HG02852 (cell line): ENCODE results near the gene PPL.
"Not testable (repeated sequence)": the region's sequence is repeated elsewhere in the genome, so short reads cannot be mapped to it uniquely, and the experiment has no call there.

ENCODE experiments used
- ATAC-seq: cut with Tn5 transposase; IDR thresholded peaks from one replicate; pipeline ENCODE4 v1.9.1; 2021; ENCODE audit warnings: mild to moderate bottlenecking, moderate library complexity; ENCODE audit not compliant: unreplicated experiment

PPL gene

DNA sequence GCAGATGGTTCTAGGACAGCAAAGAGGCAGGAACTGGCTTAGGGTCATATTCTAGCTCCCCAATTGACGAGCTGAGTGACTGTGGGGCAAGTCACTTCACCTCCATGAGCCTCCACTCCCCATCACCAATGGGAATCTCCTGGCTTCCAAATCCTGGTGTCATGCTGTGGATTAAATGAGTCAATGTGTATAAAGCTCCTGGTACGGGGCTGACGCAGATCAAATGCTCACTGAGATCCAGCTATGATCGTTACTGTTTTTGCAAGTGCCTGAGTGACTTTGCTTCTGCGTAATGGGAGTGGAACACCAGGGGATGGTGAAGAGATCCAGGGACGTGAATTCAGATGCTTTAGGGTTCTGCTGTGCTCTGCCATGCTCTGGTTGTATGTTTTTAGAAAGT, 23.6 kb upstream of the PPL start:
- no peak for ATAC-seq

DNA sequence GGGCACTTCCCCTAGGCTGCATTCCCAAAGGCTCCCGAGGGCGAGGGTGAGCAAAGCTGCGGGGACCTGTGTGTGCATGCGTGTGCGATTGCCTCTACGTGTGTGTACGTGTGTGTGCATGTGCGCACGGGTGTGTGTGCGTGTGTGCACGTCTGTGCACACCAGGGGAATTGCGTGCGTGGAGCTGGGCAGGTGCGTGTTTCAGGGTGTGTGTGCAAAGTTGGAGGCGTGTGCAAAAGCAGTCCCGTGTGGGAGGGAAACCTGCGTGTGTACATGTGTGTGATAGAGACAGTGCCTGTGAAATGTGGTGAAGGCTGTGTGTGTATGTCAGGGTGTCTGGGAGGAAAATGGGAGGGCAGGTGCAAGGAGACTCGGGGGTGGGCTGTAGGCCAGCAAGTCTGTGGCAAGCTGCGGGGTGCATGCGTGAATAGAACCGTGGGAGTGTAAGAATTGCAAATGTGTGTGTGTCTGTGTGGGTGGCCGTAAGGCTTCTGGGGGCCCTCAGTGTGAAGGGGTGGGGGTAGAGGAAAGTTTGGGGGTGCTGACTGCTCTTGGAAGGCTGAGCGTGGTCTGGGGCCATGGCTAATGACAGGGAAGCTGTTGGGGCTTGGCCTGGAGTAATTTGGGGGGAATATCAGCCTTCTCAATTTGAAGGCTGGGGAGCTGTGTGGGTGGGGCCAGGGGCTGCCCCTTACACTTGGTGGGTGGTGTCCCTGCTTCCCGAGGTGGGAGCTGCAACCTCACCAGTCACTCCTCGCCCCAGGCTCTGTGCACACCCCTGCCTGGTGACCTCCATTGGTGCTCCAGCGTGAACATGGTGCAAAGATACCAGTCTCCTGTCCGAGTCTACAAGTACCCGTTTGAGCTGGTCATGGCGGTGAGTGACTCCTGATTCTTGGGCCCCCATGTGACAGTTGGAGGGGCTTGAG, 21.8 kb upstream of the PPL start:
- no peak for ATAC-seq

DNA sequence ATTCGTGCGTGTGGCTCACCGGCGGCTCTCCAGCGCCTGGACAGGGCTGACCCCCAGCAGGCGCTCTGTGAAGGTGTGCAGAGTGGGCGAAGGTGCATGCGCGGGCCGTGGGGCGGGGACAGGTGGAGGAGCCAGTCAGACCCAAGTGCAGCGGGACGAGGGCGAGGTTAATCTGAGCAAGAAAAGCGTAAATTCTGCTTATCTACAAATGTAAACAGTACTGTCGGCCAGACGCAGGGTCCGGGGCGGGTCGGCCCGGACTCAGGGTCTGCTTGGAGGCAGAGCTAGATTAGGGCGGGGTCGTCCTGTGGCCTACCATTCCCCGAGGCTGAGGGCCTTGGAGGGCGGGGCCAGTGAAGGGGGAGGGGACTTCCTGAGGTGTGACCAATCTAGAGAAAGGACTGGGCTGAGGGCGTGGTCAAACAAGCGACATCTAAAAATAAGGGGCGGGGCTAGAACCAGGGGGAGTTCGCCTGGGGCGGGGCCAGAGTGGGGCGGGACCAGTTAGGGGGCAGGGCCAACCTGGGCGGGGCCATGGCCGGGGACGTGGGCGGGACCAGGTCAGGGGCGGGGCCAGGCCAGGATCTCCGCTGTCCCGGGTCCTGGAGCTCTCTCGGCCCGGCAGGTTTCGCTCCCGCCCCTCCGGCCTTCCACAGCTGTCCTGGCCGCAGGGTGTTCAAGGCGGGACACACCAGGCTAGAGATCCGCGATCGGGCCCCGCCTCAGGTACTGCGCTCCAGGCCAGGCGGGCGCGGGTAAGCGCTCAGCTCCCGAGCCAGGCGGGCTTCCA, 21.0 kb upstream of the PPL start, which contains the start of gene SEC14L5:
SEC14L5 (plus strand) TSS at position 611 of the 790 bp plus-strand sequence. CDS start 994 bp downstream, outside the sequence.
- peak; percentile 66 for ATAC-seq

DNA sequence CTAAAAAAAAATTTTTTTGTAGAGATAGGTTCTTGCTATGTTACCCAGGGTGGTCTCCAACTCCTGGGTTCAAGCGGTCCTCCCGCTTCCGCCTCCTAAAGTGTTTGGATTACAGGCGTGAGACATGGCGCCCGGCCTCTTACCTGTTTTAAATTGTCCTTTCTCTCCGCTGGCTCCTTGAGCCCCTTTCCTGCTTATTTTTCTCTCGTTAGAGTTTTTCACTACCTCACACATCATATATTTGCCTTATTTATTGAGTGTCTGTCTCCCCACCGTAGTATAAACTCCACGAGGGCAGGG, 20.4 kb upstream of the PPL start:
- ATAC-seq: no peak

DNA sequence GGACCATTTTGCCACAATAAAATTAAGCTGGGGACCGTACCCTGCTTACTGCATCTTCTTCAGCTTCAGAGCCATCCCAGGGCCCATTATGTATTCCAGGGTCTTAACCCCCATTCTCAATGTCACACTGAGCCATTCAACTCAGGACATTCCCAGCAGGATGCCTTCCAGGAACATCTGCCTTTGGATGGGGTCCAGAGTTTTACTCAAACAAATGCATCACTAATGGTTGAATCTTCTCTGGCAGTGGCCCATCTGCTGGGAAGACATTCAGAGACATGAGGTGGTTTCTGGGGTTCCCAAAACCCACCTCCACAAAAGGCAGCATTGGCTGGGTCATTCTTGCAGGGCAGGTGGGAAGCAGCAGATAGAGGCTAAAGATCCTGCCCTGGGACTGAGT, 17.8 kb upstream of the PPL start:
- no peak for ATAC-seq

DNA sequence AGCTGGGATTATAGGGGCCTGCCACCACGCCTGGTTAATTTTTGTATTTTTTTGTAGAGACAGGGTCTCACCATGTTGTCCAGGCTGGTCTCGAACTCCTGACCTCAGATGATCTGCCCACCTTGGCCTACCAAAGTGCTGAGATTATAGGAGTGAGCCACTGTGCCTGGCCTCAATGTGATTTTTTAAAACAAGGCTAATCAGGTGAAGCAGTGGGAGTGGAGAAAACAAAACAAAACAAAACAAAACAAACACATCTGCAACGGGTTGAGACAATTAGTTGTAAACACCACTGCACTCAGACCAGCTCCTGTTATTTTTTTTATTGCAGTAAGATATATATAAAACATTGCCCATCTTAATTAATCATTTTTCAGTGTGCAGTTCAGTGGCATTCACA, 14.6 kb upstream of the PPL start:
- not testable (repeated sequence) for ATAC-seq

DNA sequence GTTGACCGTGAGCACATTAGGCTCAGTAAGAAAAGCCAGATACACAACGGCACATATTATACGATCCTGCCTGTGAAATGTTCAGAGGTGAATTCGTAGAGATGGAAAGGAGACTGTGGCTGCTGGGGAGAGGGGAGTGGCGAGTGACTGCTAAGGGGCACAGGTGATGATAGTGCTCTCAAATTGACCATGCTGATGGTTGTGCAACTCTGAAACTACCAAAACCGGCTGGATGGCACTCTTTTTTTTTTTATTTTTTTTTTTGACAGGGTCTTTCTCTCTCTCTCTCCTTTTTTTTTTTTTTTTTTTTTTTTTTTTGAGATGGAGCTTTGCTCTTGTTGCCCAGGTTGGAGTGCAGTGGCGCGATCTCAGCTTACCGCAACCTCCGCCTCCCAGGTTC, 13.0 kb upstream of the PPL start:
- no peak for ATAC-seq

DNA sequence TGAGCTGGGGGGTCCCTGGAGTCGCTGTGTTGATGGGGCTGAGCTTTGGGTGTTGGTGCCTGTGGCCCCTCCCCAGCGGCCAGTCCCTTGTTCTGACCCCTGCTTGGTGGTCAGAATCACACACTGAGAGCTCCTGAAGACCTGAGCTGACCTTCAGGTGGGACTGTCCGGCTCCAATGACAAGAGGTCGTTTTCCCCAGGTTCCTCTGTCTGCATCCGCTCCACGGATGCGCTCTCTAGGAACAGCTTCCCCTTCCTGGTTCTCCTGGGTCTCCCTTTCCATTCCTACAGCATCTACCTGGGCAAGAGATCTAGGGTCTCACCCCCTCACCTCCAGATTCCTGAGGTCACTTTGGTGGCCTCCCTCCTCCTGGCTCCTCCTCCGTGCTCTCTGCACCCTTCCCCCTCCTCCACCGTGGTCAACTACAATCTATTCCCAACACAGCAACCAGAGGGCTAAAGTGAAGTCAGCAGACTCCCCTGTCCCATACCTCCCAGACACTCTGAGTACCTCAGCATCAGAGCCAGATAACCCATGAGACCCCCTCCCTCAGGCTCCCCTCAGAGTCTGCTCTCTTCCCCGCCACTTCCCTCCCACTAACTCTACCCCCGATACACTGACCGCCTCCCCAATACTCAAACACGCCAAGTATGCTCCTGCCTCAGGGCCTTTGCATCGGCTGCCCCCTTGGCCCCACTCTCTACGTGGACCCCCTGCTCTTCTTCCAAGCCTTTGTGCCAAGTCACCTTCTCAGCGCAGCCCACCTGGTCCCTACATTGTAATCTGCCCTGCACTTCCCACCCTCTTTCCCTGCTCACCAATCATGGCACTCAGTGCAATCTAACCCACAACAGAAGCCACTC, 12.2 kb upstream of the PPL start:
- ATAC-seq: no peak

DNA sequence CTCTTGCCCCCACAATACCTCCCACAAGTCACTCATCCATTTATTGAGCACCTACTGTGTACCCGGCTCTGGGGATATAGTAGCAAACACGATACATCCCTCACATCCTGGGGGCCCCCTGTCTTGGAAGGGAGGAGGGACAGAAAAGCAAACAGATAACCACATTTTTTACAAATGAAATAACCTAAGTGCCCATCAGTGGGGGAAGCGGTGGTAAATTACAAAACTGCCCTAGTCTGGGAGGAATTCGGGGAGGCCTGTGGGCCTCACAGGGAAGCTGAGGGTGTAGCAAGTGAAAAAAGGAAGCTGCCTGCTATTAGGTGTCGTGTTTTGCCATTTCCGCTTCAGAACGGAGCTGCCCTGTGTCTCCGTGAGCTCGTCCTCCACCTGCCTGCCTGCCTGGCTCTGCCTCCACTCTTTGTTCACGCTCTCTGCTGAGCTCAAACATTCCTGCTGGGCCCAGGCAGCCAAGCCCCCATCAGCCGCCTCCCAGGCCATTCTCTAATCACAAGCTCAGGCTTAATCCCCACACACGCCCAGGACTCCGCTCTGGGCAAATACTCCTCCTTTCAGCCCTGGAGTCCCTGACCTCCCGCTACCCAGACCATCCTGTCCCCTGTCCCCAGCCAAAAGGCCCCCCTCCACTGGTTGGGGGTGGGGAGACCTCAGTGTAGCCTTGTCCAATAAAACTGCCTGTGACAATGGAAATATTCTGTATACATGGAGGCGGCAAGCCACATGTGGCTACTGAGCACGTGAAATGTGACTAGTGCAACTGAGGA, 11.0 kb upstream of the PPL start:
- ATAC-seq: no peak

DNA sequence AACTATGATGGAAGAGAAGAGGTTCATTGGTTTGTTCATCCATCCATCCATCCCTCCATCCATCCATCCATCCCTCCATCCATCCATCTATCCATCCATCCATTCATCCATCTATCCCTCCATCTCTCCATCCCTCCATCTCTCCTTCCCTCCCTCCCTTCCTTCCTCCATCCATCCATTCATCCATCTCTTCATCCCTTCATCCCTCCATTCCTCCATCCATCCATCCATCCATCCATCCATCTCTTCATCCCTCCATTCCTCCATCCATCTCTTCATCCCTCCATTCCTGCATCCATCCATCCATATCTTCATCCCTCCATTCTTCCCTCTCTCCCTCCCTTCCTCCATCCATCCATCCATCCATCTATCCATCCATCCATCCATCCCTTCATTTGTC, 10.0 kb upstream of the PPL start:
- no peak for ATAC-seq

DNA sequence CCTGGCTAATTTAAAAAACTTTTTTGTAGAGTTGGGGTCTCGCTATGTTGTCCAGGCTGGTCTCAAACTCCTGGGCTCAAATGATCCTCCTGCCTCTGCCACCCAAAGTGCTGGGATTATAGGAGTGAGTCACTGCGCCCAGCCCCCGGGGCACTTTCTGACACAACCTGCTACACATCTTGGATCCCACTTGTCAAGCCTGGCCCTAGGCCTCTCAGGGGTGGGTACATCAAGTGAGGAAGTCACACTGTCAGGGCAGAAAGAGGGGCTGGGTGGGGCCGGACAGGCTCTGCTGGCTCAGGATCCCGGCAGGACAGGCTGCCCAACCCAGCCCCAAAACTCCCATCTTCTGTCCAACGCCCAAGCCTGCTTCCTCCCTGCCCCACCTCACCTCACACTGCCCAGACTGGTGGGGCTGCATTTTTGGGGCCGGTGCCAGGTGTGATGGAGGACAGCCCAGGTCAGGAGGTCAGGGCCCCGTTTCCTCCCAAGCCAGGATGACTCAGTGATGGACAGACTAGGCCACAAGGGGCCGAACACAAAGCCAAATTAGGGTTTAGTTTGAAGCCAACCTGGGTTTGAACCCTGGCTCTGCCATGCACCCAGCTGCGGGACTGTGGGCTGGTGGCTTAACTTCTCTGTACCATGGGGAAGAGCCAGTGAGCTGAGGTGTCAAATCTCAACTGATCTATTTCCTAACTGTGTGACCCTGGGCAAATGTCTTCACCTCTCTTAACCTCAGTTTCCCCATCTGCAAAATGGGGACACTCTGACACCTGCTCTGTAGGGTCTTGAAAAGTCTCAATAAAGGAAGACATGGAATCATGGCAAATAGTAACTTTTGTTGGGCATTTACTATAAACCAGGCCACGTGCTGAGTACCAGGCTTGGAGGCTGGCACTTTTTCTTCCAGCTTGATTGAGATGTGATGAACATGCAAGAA, 8.9 kb upstream of the PPL start:
- no peak for ATAC-seq

DNA sequence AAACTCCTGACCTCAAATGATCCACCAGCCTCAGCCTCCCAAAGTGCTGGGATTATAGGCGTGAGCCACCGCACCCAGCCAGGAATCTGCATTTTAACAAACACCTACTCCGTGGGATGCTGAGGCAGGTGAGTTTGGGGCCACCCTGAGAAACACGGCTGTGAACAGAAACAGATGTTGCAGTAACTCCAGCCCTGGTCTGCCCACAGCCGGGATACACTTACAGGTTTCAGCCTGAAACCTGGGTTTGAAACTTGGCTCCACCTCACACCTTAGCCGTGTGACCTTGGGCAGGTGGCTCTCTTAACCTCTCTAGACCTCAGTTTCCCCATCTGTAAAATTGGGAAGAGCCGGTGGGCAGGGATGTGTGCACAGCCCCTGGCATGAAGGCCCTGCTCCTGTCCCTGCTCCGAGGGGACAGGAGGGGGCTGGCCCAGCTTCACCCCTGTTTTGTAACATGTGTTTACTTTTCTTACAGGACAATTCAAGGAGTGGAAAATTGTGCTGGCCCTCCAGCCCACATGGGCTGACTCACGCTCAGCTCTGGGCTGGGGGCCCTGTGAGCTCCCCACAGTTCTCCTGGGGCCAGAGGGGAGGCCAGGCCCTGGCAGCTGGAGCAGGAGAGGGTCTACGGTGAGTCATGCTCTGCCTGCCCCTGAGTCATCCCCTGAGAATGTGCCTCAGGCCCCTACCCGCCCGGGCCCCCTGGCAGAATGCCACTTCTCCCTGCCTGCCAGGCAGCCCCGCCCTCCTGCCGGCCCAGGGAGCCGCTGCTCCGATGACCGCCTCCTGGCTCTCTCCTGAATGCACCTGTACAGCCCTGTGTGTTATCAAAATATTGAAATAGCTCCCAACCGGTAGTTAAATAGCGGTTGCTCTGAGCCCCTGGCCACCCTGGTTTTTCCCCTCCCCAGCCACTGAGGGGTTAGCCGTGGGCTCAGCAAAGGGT, 7.7 kb upstream of the PPL start:
- no peak for ATAC-seq

DNA sequence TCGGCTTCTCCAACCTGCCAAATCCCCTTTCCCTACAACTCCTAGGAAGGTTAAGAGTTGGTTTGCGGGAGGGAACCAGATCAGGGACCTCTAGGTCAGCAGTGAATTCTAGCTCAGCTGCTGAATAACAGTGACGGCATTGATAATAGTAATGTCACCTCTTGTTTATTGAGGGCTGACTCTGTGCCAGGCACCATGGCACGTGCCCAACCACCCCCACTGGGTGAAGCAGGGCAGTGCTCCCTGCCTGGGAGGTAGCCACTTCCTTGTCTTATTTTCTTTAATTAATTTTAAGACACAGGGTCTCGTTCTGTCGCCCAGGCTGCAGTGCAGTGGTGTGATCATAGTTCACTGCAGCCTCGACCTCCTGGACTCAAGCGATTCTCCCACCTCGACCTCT, 5.5 kb upstream of the PPL start:
- no peak for ATAC-seq

DNA sequence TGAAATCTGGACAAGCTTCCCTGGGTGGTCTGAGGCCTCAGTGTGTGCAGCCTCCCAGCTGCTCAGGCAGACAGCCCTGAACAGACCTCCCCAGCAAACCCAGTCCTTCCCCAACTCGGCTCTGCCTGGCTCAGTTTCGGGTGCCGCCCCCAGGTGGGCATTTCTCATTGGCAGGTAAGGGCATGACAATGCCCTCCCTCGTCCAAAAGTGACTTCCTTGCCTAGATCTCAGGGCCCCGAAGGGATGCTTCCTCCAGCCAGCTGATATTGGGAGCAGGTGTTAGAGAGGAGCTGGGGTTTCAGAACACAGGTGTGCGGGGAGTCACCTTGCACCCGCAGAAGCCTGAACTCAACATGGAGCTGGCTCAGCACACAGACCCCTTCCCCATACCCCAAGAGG, 3.8 kb upstream of the PPL start:
- ATAC-seq: no peak

DNA sequence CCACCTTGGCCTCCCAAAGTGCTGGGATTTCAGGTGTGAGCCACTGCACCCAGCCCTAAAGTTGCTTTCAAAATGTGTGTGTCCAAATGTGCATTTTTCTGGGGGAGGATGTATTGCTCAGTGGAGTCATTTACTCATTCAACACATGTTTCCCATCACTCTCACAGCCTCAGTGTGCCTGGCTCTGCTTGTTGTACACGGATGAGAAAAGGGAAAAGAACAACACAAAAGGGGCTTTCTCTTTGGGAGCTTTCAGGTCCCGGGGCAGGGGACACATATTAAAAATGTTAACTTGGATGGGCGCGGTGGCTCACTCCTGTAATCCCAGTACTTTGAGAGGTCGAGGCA, 1.7 kb upstream of the PPL start:
- ATAC-seq: no peak

DNA sequence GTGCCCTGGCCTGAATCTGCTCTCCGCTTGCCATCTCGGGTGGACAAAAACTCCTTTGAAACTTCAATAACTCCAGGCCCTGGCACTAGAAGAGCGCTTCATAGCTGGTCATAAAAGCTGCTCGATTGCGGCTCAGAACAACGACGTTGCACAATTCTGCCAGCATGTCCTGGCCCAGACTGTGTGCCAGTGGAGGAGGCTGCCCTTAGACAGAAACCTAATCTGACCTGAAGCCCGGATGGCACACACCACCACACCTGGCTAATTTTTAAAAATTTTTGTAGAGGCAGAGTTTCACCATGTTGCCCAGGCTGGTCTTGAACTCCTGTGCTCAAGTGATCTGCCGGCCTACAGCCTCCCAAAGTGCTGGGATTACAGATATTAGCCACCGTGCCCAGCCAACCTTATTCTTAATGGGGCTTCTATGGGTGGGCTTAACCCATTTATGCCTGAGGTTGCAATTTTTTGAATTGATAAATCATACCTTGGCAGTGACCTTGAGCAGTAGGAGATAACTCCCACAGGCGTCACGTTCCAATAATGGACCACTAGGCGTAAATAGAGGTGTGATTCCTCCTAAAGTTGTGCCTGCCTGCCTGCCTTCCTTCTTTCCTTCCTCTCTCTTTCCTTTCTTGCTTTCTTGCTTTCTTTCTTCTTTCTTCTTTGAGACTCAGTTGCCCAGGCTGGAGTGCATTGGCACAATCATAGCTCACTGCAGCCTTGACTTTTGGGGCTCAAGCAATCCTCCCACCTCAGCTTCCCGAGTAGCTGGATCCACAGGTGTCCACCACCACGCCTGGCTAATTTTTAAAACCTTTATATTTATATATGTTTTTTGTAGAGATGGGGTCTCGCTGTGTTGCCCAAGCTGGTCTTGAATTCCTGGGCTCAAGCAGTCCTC, 1.1 kb upstream of the PPL start:
- ATAC-seq: no peak
